OCI-LY7 (cell line): ENCODE data around the gene GABPB2. TPM values are rescaled to one million over a fixed set of nuclear protein-coding genes. Genes with fewer than 3 reads are reported as not detected.

Source experiments
- BruUV-seq: library from RNA; stranded (reverse); fragments of 400-500 nt; replicated peaks from 2 replicates; lab custom pipeline; 2021; lab: Mats Ljungman, UMichigan
- CTCF ChIA-PET: fragments of 300-600 bp; sonication (Branson Sonifier 250); formaldehyde crosslinking; loops from one replicate; lab custom pipeline; 2022; ENCODE audit warnings: antibody characterized with exemption; ENCODE audit not compliant: unreplicated experiment; lab: Charles Lee
- POLR2A ChIA-PET: fragments of 300-600 bp; sonication (Branson Sonifier 250); formaldehyde crosslinking; loops from one replicate; lab custom pipeline; 2022; ENCODE audit warnings: antibody characterized with exemption; lab: Charles Lee
- DNase-seq: peaks from one replicate; pipeline ENCODE4 v3.0.0-alpha.2; 2015; ENCODE audit warnings: low spot score
- H2AFZ ChIP-seq: fragments of 200-600 bp; sonication (generic), shearing (Covaris generic); 2 replicates; pipeline ENCODE4 v1.6.1; 2014; ENCODE audit warnings: mild to moderate bottlenecking, antibody characterized with exemption, low read length, moderate library complexity
- H3K27ac ChIP-seq: fragments of 200-600 bp; sonication (generic); 2 replicates; pipeline ENCODE4 v1.5.1; 2014; ENCODE audit warnings: mixed run types, low read depth, mild to moderate bottlenecking, moderate library complexity, low read length, inconsistent platforms; ENCODE audit not compliant: poor library complexity, severe bottlenecking
- H3K36me3 ChIP-seq: fragments of 200-600 bp; sonication (generic); 2 replicates; pipeline ENCODE4 v1.6.1; 2014; ENCODE audit warnings: mild to moderate bottlenecking, antibody characterized with exemption, low read length, moderate library complexity, mixed read lengths; ENCODE audit not compliant: insufficient read depth
- H3K4me1 ChIP-seq: fragments of 200-600 bp; sonication (generic); 2 replicates; pipeline ENCODE4 v1.5.1; 2014; ENCODE audit warnings: mild to moderate bottlenecking, low read length; ENCODE audit not compliant: insufficient read depth, poor library complexity, severe bottlenecking
- H3K4me2 ChIP-seq: fragments of 200-600 bp; sonication (generic); 2 replicates; pipeline ENCODE4 v1.6.1; 2014; ENCODE audit warnings: mild to moderate bottlenecking, low read length
- H3K4me3 ChIP-seq: fragments of 200-600 bp; sonication (generic); 2 replicates; pipeline ENCODE4 v1.5.1; 2014; ENCODE audit warnings: mild to moderate bottlenecking, low read depth, low read length; ENCODE audit not compliant: poor library complexity, severe bottlenecking
- H3K79me2 ChIP-seq: fragments of 200-600 bp; sonication (generic); 2 replicates; pipeline ENCODE4 v1.6.1; 2016; ENCODE audit warnings: low read depth, mild to moderate bottlenecking, low read length, moderate library complexity, mixed read lengths; ENCODE audit not compliant: insufficient read depth
- H3K9me2 ChIP-seq: fragments of 200-600 bp; sonication (generic); 2 replicates; pipeline ENCODE4 v1.6.1; 2016; ENCODE audit warnings: mild to moderate bottlenecking, low read length, mixed read lengths; ENCODE audit not compliant: insufficient read depth
- H3K9me3 ChIP-seq: fragments of 200-600 bp; sonication (generic); 2 replicates; pipeline ENCODE4 v1.6.1; 2014; ENCODE audit warnings: mild to moderate bottlenecking, mixed run types, low read length, mixed read lengths
- H4K20me1 ChIP-seq: fragments of 200-600 bp; sonication (generic); 2 replicates; pipeline ENCODE4 v1.6.1; 2014; ENCODE audit warnings: mild to moderate bottlenecking, antibody characterized with exemption, low read length, moderate library complexity, mixed read lengths; ENCODE audit not compliant: insufficient read depth
- EZH2phosphoT487 ChIP-seq: fragments of 200-600 bp; sonication (generic); IDR thresholded peaks from 2 replicates; pipeline ENCODE4 v1.6.1; 2018; ENCODE audit warnings: low read depth, borderline replicate concordance, mild to moderate bottlenecking, mixed run types, antibody characterized with exemption, low read length, moderate library complexity, mixed read lengths
- intact Hi-C: fragments of 100-400 bp; cut with micrococcal nuclease; formaldehyde crosslinking; loops from one replicate; pipeline ENCODE4 v1.10.0; 2022; ENCODE audit not compliant: unreplicated experiment
- total RNA-seq, 2 experiments: library from RNA; depleted of rRNA in 1 of 2; stranded (reverse); fragments of >200 nt in 1 of 2; shearing (Covaris generic) in 1 of 2; gene quantifications; 2 replicates each; pipeline ENCODE4 v1.2.3, GENCODE V29; 2014 to 2022
- TF ChIP-seq, protein P1 (sequence below): fragments of 200-600 bp; sonication (generic); conservative IDR thresholded peaks from 2 replicates; pipeline ENCODE4 v1.5.1; 2014; ENCODE audit warnings: mild to moderate bottlenecking, antibody characterized with exemption, low read length, moderate library complexity, mixed read lengths

The GABPB2 gene
- total RNA-seq, 2 experiments from 2014 or later, result 17.2 to 20.0 TPM

DNA sequence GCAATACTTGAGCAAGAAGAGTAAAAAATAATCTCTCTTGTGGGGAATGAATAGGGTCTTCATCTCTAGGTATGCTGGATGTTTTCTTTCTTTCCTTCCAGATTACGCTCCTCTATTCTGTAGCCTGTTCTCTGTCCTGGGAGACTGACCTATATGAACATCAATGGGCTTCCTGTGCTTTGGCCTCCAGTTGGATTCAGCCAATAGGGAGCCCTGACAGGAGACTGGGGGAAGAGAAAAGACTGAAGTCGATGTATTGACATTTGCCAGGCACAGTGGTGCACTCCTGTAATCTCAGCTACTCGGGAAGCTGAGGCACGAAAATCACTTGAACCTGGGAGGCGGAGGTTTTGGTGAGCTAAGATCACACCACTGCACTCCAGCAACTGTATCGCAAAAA is 58.2 kb downstream of the GABPB2 start:
- Histone ChIP-seq H3K79me2 (no peaks in the 10 kb centered on the region), H3K4me1 (no peaks in the 10 kb centered on the region), H3K4me3 (no peak overlapping the region), H2AFZ (no peak overlapping the region), H3K9me3 (no peaks in the 10 kb centered on the region), H3K36me3 (no peaks in the 10 kb centered on the region), H3K27ac (no peak overlapping the region), H4K20me1 (no peaks in the 10 kb centered on the region), H3K9me2 (no peaks in the 10 kb centered on the region), H3K4me2 (no peak overlapping the region)
- TF ChIP-seq, protein P1, sequence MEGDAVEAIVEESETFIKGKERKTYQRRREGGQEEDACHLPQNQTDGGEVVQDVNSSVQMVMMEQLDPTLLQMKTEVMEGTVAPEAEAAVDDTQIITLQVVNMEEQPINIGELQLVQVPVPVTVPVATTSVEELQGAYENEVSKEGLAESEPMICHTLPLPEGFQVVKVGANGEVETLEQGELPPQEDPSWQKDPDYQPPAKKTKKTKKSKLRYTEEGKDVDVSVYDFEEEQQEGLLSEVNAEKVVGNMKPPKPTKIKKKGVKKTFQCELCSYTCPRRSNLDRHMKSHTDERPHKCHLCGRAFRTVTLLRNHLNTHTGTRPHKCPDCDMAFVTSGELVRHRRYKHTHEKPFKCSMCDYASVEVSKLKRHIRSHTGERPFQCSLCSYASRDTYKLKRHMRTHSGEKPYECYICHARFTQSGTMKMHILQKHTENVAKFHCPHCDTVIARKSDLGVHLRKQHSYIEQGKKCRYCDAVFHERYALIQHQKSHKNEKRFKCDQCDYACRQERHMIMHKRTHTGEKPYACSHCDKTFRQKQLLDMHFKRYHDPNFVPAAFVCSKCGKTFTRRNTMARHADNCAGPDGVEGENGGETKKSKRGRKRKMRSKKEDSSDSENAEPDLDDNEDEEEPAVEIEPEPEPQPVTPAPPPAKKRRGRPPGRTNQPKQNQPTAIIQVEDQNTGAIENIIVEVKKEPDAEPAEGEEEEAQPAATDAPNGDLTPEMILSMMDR, result no peak
- TF ChIP-seq EZH2phosphoT487, result no peak
- no peak for DNase-seq
- ChIA-PET CTCF (no interaction called here), POLR2A (interaction anchor here (0.6 to 1.1 kb wide), 3 partner anchors 29 to 363 kb away, joined by 3 to 8 read pairs (median 4); partner anchors contain the start of gene CTSS)
- BruUV-seq, result no TSS peak
- intact Hi-C loops, result no loop called here

DNA sequence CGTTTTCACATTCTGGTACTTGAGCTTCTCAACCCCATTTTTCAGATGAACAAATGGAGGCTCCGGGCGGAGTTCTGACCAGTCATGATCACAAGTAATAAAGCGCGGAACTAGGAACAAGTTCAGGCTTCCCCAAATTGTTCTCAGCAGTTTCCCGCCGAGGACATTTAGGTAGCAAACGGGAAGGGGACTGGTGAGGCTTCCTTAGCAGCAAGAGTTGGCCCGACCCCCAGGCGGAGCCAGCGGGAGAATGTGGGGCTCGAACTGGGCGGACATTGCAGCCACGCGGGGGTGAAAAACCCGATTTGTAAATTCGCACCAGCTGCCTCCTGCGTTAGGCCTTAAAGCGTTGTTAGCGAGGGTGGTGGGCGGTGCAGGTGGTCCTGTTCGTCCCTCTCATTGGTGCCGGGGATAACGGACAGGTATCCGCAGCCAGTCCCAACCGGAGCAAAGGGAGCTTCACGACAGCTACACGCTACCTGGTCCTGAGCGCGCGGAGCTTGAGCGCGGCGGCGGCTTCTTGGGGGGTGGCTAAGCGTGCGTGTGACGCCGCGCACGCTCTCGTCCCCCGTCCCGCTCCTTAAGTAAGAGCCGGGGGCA is 60.5 kb downstream of the GABPB2 start:
- TF ChIP-seq, protein P1, result no peak
- TF ChIP-seq EZH2phosphoT487, result no peak
- Histone ChIP-seq H3K79me2 (no peaks in the 10 kb centered on the region), H3K4me2 (no peak overlapping the region), H3K4me1 (no peaks in the 10 kb centered on the region), H2AFZ (no peak overlapping the region), H3K9me2 (no peaks in the 10 kb centered on the region), H3K4me3 (no peak overlapping the region), H3K9me3 (no peaks in the 10 kb centered on the region), H3K36me3 (no peaks in the 10 kb centered on the region), H4K20me1 (no peaks in the 10 kb centered on the region), H3K27ac (no peak overlapping the region)
- DNase-seq, result no peak
- intact Hi-C loops, result no loop called here
- BruUV-seq, result no TSS peak
- POLR2A ChIA-PET, result no interaction called here
- CTCF ChIA-PET, result no interaction called here

DNA sequence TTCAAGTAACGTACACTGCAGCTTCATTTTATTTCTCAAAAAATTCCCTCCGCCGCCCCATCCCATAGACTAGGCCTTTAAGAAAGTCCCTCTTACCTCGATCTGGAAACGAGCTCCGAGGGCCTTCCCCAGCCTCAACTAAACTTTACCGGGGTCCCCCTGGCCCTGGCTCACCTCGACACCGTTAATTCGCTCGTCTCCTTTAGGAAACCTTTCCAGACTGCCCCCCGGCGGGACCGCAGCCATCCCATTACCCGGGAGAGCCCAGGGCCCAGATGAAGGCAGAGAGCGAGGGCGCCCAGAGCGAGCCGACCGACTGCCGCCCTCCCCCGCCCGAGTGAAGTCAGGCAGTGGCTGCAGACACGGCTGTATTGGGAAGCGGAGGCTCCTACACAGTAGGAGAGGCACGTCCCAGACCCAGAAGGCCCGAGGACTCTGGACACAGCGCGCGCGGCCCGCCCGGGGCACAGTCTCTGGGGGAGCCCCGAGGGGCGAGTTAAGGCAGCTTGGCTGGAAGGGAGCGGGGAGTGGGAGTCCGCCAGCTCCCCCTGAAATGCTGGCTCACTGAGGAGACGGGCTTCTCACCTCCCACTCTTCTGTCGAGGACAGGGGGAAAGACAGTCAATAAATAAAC is 61.3 kb downstream of the GABPB2 start:
- no peak overlapping the region for H2AFZ ChIP-seq
- no peak overlapping the region for H3K4me3 ChIP-seq
- no peaks in the 10 kb centered on the region for H3K4me1 ChIP-seq
- no peaks in the 10 kb centered on the region for H3K79me2 ChIP-seq
- no TSS peak for BruUV-seq
- no peaks in the 10 kb centered on the region for H4K20me1 ChIP-seq
- no peak overlapping the region for H3K4me2 ChIP-seq
- no peak for DNase-seq
- ChIA-PET CTCF (no interaction called here), POLR2A (no interaction called here)
- no peaks in the 10 kb centered on the region for H3K9me3 ChIP-seq
- no peaks in the 10 kb centered on the region for H3K9me2 ChIP-seq
- H3K36me3 ChIP-seq, result no peaks in the 10 kb centered on the region
- TF ChIP-seq, protein P1, result no peak
- no peak for TF ChIP-seq EZH2phosphoT487
- intact Hi-C loops, result no loop called here
- H3K27ac ChIP-seq, result no peak overlapping the region
